Transverse colon (tissue), 4 donors: Measurements from ENCODE around the gene PAF1. TPM values are rescaled to one million over a fixed set of nuclear protein-coding genes. Genes with fewer than 3 reads are reported as not detected.
A peak's percentile ranks its signal among the peaks of the same experiment; 100 is the strongest.

ENCODE experiments used
- DNase-seq: peaks from one replicate; pipeline ENCODE4 v3.0.0-alpha.2; 2019
- H3K27ac ChIP-seq, 4 donors: fragments of 200-600 bp; sonication (generic); 2 replicates each; pipeline ENCODE4 v1.5.1; 2016 to 2018; ENCODE audit warnings: inconsistent platforms in 4 of 4
- H3K27me3 ChIP-seq: fragments of 200-600 bp; sonication (generic); 2 replicates; pipeline ENCODE4 v1.5.1; 2017; ENCODE audit warnings: inconsistent platforms
- H3K36me3 ChIP-seq, 4 donors: fragments of 200-600 bp; sonication (generic); 2 replicates each; pipeline ENCODE4 v1.5.1; 2017 to 2019; ENCODE audit warnings: inconsistent platforms in 4 of 4
- H3K4me1 ChIP-seq, 4 donors: fragments of 200-600 bp; sonication (generic); 2 replicates each; pipeline ENCODE4 v1.5.1; 2017 to 2020; ENCODE audit warnings: inconsistent platforms in 4 of 4
- H3K4me3 ChIP-seq, 4 donors: fragments of 200-600 bp; sonication (generic); 1 replicate in 1 of 4; 2 replicates in 3 of 4; pipeline versions ENCODE4 v1.5.1 to v1.6.1; 2017 to 2019; ENCODE audit warnings: inconsistent platforms in 4 of 4
- H3K9me3 ChIP-seq, 2 donors: fragments of 200-600 bp; sonication (generic); 2 replicates each; pipeline ENCODE4 v1.5.1; 2017 to 2019; ENCODE audit warnings: inconsistent platforms in 2 of 2
- CTCF ChIP-seq, 5 experiments: fragments of 200-600 bp in 3 of 5; fragments of 450-650 bp in 2 of 5; sonication (generic) in 3 of 5; IDR thresholded peaks; 1 replicate in 2 of 5; 2 replicates in 3 of 5; pipeline ENCODE4 v1.5.1; 2016 to 2017; ENCODE audit warnings: antibody characterized with exemption in 5 of 5, inconsistent platforms in 3 of 5, mild to moderate bottlenecking in 2 of 5, moderate library complexity in 1 of 5
- EP300 ChIP-seq: sonication (generic); formaldehyde crosslinking; IDR thresholded peaks from one replicate; pipeline ENCODE4 v1.6.1; 2017; ENCODE audit warnings: antibody characterized with exemption, low read depth
- POLR2A ChIP-seq: fragments of 450-650 bp; IDR thresholded peaks from one replicate; pipeline ENCODE4 v1.6.1; 2016; ENCODE audit warnings: antibody characterized with exemption, mild to moderate bottlenecking, moderate library complexity
- POLR2AphosphoS5 ChIP-seq, 3 donors: sonication (generic); formaldehyde crosslinking; IDR thresholded peaks; one replicate each; pipeline ENCODE4 v1.6.1; 2016; ENCODE audit warnings: antibody characterized with exemption in 3 of 3
- WGBS, 2 donors: methylation state at CpG; one replicate each; pipeline ENCODE4 v1.1.5; 2018; ENCODE audit warnings: low coverage in 1 of 2; 5-methylcytosine and 5-hydroxymethylcytosine counted together
- in situ Hi-C, 4 donors: fragments of 200-750 bp; cut with MboI; loops; one replicate each; pipeline versions ENCODE4 v1.15.0 to v1.15.1; 2017; ENCODE audit warnings: low sequenced_read_pairs in 3 of 4, low pct_ligation_motif_present in 1 of 4, low pct_unique_long_range_greater_than_20kb in 1 of 4
- intact Hi-C: fragments of 100-400 bp; cut with DNase I; formaldehyde crosslinking; loops from one replicate; pipeline ENCODE4 v1.15.1; 2023; ENCODE audit warnings: low total_unique reads
- total RNA-seq, 4 donors: library from RNA; depleted of rRNA; stranded (reverse); fragments of >200 nt; gene quantifications; one replicate each; pipeline ENCODE4 v1.1.0, GENCODE V29; 2016

Gene PAF1
- total RNA-seq, 4 donors from 2014 or later, result 37.8 to 71.2 (median 43.0) TPM

- Histone ChIP-seq H3K4me3 (peak overlapping the region in 3 of 4 donors; percentile 8 to 31 (median 13)), H3K36me3 (peaks cover 0 to 7% (median 3%) of the 10 kb centered on the region in 4 donors), H3K27ac (peak overlapping the region; percentile 98 to 100 (median 99)), H3K9me3 (no peaks in the 10 kb centered on the region), H3K4me1 (peaks cover 38 to 56% (median 45%) of the 10 kb centered on the region in 4 donors), H3K27me3 (no peaks in the 10 kb centered on the region)
- TF ChIP-seq EP300, result peak; percentile 80
- TF ChIP-seq POLR2A, result peak; percentile 93
- TF ChIP-seq CTCF (IDR thresholded peaks at IDR 0.05), result peak; percentile 93 to 99 (median 97)
- peak; percentile 50 to 94 (median 91) for TF ChIP-seq POLR2AphosphoS5 (IDR thresholded peaks at IDR 0.05)
- in situ Hi-C loops, result loop anchor here in 1 of 4 donors (10.0 kb wide), 1 partner anchor 53 kb away; the partner anchor contains the start of gene SAMD4B
- intact Hi-C loops, result loop anchor here (2.0 kb wide), 1 partner anchor 15 kb away; the partner anchor contains the start of gene PLEKHG2
- DNase-seq, result peak; percentile 96
- 26% methylated on average over 16 of the region's 17 CpGs; no CpG with 5 or more reads in 1 of the 2 donors for WGBS, 2 donors
These were observed 6.7 kb upstream of the PAF1 start for GRCh38 chr19:39397360-39398296.

GRCh38 chr19:39390451-39390750, 505 bp downstream of the PAF1 start:
- H3K9me3 ChIP-seq, result no peaks in the 10 kb centered on the region
- in situ Hi-C loops, result loop anchor here in 1 of 4 donors (10.0 kb wide), 1 partner anchor 46 kb away; the partner anchor contains the start of gene SAMD4B
- WGBS, 2 donors, result 0% methylated on average over 3 to 10 of the region's 10 CpGs
- H3K27me3 ChIP-seq, result no peaks in the 10 kb centered on the region
- peak overlapping the region; percentile 71 to 100 (median 88) for H3K4me3 ChIP-seq
- TF ChIP-seq POLR2A (no peak), EP300 (no peak), CTCF (IDR thresholded peaks at IDR 0.05) (no peak), POLR2AphosphoS5 (IDR thresholded peaks at IDR 0.05) (no peak)
- H3K27ac ChIP-seq, result peak overlapping the region; percentile 94 to 100 (median 98)
- peaks cover 0 to 19% (median 9%) of the 10 kb centered on the region in 4 donors for H3K36me3 ChIP-seq
- H3K4me1 ChIP-seq, result peaks cover 5 to 23% (median 20%) of the 10 kb centered on the region in 4 donors
- intact Hi-C loops, result no loop called here
- DNase-seq, result peak; percentile 79

DNA sequence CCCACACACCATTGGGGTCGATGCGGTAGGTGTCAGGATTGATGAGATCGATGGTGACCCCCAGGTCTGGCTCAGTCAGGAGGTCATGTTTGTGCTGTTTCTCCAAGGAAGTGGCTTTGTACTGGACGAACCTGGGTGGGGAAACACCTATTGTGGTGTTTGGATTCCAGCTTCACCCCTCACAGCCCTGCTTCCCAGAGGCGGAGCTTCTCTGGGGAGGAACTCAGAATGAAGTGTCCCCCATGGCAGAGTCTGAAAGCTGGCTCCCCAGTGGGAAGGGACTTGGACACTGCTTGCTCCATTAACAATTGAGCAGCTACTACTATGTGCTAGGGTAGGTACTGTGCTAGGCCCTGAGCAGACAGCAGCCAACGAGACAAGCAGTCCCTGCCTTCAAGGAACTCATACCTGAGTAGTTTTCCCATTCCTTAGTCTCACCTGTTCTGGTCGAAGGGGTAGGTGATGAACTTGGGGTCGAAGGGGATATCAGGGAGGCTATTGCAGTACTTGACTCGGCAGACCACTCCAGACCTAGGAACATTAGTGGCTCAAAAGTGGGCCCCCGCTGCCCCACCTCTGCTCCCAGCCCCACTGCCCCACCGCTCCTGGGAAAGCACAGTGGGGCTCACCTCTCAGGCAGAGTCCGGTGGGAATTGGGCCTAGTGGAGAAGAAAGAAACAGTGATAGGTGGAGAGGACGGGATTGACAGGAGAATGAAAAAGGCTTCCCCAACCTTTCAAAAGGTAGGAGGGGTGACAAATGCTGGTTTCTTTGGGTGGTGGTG, 1.1 kb downstream of the PAF1 start:
- in situ Hi-C loops, result loop anchor here in 1 of 4 donors (10.0 kb wide), 1 partner anchor 45 kb away; the partner anchor contains the start of gene SAMD4B
- H3K9me3 ChIP-seq, result no peaks in the 10 kb centered on the region
- peak overlapping the region in 3 of 4 donors; percentile 71 to 95 (median 82) for H3K4me3 ChIP-seq
- H3K4me1 ChIP-seq, result peaks cover 5 to 23% (median 20%) of the 10 kb centered on the region in 4 donors
- H3K36me3 ChIP-seq, result peaks cover 0 to 17% (median 7%) of the 10 kb centered on the region in 4 donors
- intact Hi-C loops, result no loop called here
- no peaks in the 10 kb centered on the region for H3K27me3 ChIP-seq
- no peak for TF ChIP-seq POLR2A
- TF ChIP-seq CTCF (IDR thresholded peaks at IDR 0.05), result no peak
- TF ChIP-seq POLR2AphosphoS5 (IDR thresholded peaks at IDR 0.05), result no peak
- no peak for TF ChIP-seq EP300
- no peak for DNase-seq
- peak overlapping the region; percentile 94 to 100 (median 98) for H3K27ac ChIP-seq
- 73% methylated on average over 13 of the region's 13 CpGs; no CpG with 5 or more reads in 1 of the 2 donors for WGBS, 2 donors
